K562 (cell line): ENCODE measurements around the gene WRAP53. TPM values are rescaled to one million over a fixed set of nuclear protein-coding genes. Genes with fewer than 3 reads are reported as not detected.

Experiments used
- ETS2 ChIP-seq: IDR thresholded peaks from 2 replicates; pipeline ENCODE4 v1.6.1; 2016; ENCODE audit warnings: borderline replicate concordance, missing genetic modification characterization, mild to moderate bottlenecking, moderate library complexity, missing compliant biosample characterization; ENCODE audit not compliant: poor library complexity, severe bottlenecking
- ETV5 ChIP-seq: sonication (generic); formaldehyde crosslinking; IDR thresholded peaks from 2 replicates; pipeline ENCODE4 v1.4.0; 2020; ENCODE audit warnings: low read depth, mild to moderate bottlenecking, missing genetic modification reagents
- FOXK1 ChIP-seq: sonication (generic); formaldehyde crosslinking; IDR thresholded peaks from 2 replicates; pipeline ENCODE4 v1.8.0; 2022; ENCODE audit warnings: missing genetic modification reagents, mild to moderate bottlenecking, borderline replicate concordance
- HIVEP1 ChIP-seq: fragments of 250-450 bp; sonication (Bioruptor Pico); IDR thresholded peaks from 2 replicates; pipeline ENCODE4 v1.4.0; 2020; ENCODE audit warnings: mild to moderate bottlenecking
- HLTF ChIP-seq: fragments of 450-650 bp; IDR thresholded peaks from 2 replicates; pipeline ENCODE4 v1.6.1; 2016
- HSF4 ChIP-seq: fragments of 250-450 bp; sonication (Bioruptor Pico); IDR thresholded peaks from 2 replicates; pipeline ENCODE4 v2.1.2; 2022; ENCODE audit warnings: mild to moderate bottlenecking, moderate library complexity, borderline replicate concordance
- KAT2B ChIP-seq: IDR thresholded peaks from one replicate; pipeline ENCODE4 v1.6.1; 2012; ENCODE audit warnings: low read depth, mild to moderate bottlenecking, control low read depth, inconsistent platforms, low read length, moderate library complexity
- NCOA6 ChIP-seq: fragments of 450-650 bp; IDR thresholded peaks from 2 replicates; pipeline ENCODE4 v1.6.1; 2017; ENCODE audit warnings: mild to moderate bottlenecking
- NFXL1 ChIP-seq: fragments of 450-650 bp; formaldehyde crosslinking; IDR thresholded peaks from 2 replicates; pipeline ENCODE4 v1.4.0; 2021; ENCODE audit warnings: mild to moderate bottlenecking
- POLR2A ChIP-seq: fragments of 450-650 bp; conservative IDR thresholded peaks from 2 replicates; pipeline ENCODE4 v1.6.1; 2016
- PTTG1 ChIP-seq: fragments of 450-650 bp; IDR thresholded peaks from 2 replicates; pipeline ENCODE4 v1.6.1; 2016; ENCODE audit warnings: low read depth, mild to moderate bottlenecking, missing genetic modification characterization, missing compliant biosample characterization
- PURB ChIP-seq: sonication (generic); formaldehyde crosslinking; IDR thresholded peaks from 2 replicates; pipeline ENCODE4 v1.9.0; 2021; ENCODE audit warnings: low read depth, mild to moderate bottlenecking, missing genetic modification reagents
- SIN3A ChIP-seq, 2 experiments: fragments of 150-350 bp in 1 of 2; IDR thresholded peaks; 2 replicates each; pipeline ENCODE4 v1.6.1; 2011 to 2016; ENCODE audit warnings: borderline replicate concordance in 2 of 2, low read depth in 2 of 2, low read length in 2 of 2, mild to moderate bottlenecking in 2 of 2, moderate library complexity in 2 of 2; ENCODE audit not compliant: control insufficient read depth in 1 of 2
- SMARCA5 ChIP-seq: fragments of 450-650 bp; IDR thresholded peaks from 2 replicates; pipeline ENCODE4 v1.6.1; 2016
- TCF7L2 ChIP-seq: fragments of 150-350 bp; IDR thresholded peaks from 2 replicates; pipeline ENCODE4 v1.6.1; 2016; ENCODE audit warnings: low read depth, mild to moderate bottlenecking, low read length, moderate library complexity
- ZNF445 ChIP-seq: fragments of 250-450 bp; sonication (Bioruptor Pico); IDR thresholded peaks from 2 replicates; pipeline ENCODE4 v1.4.0; 2020; ENCODE audit warnings: low read depth, mild to moderate bottlenecking, moderate library complexity
- ZNF584 ChIP-seq: fragments of 200-800 bp; sonication (Bioruptor generic); IDR thresholded peaks from 2 replicates; pipeline ENCODE4 v1.6.1; 2016; ENCODE audit warnings: low read depth, mild to moderate bottlenecking, missing genetic modification characterization, missing compliant biosample characterization
- ZNF695 ChIP-seq: fragments of 450-650 bp; formaldehyde crosslinking; IDR thresholded peaks from 2 replicates; pipeline ENCODE4 v1.4.0; 2020; ENCODE audit warnings: mild to moderate bottlenecking, moderate library complexity
- ZZZ3 ChIP-seq: fragments of 450-650 bp; IDR thresholded peaks from 2 replicates; pipeline ENCODE4 v1.6.1; 2016; ENCODE audit warnings: antibody characterized with exemption, mild to moderate bottlenecking, moderate library complexity
- polyA plus RNA-seq, 8 experiments: library from polyadenylated mRNA; depleted of rRNA in 4 of 8; stranded (reverse) in 5 of 8; unstranded in 3 of 8; fragments of >200 nt; fragmentation: Nextera tagmentation in 2 of 8; fragmentation: Illumina TruSeq in 1 of 8; extraction: Ambion mirVana in 2 of 8; extraction: Trizol in 1 of 8; gene quantifications; 2 replicates each; pipeline versions ENCODE4 v1.2.1 to v1.2.3, GENCODE V29; 2011 to 2014; ENCODE audit warnings: inconsistent platforms in 1 of 8, missing spikeins in 1 of 8
- total RNA-seq, 7 experiments: library from RNA; depleted of rRNA in 6 of 7; stranded (reverse); fragments of >200 nt in 6 of 7; fragmentation: Illumina TruSeq in 2 of 7; extraction: Trizol in 2 of 7; gene quantifications; 2 replicates each; pipeline versions ENCODE4 v1.2.1 to v1.2.3, GENCODE V29; 2011 to 2021; ENCODE audit warnings: low replicate concordance in 1 of 7
- TF ChIP-seq, protein P1 (sequence below), 2 experiments: IDR thresholded peaks; 2 replicates each; pipeline ENCODE4 v1.6.1; 2011; ENCODE audit warnings: borderline replicate concordance in 1 of 2, control low read depth in 1 of 2, low read depth in 1 of 2, low read length in 1 of 2, mild to moderate bottlenecking in 1 of 2, mixed read lengths in 1 of 2, moderate library complexity in 1 of 2; ENCODE audit not compliant: insufficient read depth in 1 of 2, insufficient read length in 1 of 2, poor library complexity in 1 of 2, severe bottlenecking in 1 of 2; ENCODE audit errors: extremely low read depth in 1 of 2
- TF ChIP-seq, protein P2 (sequence below): fragments of 250-450 bp; sonication (Bioruptor Pico); IDR thresholded peaks from 2 replicates; pipeline ENCODE4 v1.8.0; 2022; ENCODE audit warnings: inconsistent platforms
- TF ChIP-seq, protein P3 (sequence below): fragments of 250-450 bp; sonication (Bioruptor Pico); IDR thresholded peaks from 2 replicates; pipeline ENCODE4 v1.5.0; 2020; ENCODE audit warnings: mild to moderate bottlenecking
- TF ChIP-seq, protein P4 (sequence below): sonication (generic); formaldehyde crosslinking; IDR thresholded peaks from 2 replicates; pipeline ENCODE4 v1.8.0; 2022; ENCODE audit warnings: missing genetic modification reagents, mild to moderate bottlenecking, borderline replicate concordance

WRAP53 gene
- total and polyA plus RNA-seq, 9 of the 15 experiments (the other 6 are each of a cell fraction or from before 2014, with no cell fraction given) = 0.72 to 18.2 (median 13.4) TPM

DNA sequence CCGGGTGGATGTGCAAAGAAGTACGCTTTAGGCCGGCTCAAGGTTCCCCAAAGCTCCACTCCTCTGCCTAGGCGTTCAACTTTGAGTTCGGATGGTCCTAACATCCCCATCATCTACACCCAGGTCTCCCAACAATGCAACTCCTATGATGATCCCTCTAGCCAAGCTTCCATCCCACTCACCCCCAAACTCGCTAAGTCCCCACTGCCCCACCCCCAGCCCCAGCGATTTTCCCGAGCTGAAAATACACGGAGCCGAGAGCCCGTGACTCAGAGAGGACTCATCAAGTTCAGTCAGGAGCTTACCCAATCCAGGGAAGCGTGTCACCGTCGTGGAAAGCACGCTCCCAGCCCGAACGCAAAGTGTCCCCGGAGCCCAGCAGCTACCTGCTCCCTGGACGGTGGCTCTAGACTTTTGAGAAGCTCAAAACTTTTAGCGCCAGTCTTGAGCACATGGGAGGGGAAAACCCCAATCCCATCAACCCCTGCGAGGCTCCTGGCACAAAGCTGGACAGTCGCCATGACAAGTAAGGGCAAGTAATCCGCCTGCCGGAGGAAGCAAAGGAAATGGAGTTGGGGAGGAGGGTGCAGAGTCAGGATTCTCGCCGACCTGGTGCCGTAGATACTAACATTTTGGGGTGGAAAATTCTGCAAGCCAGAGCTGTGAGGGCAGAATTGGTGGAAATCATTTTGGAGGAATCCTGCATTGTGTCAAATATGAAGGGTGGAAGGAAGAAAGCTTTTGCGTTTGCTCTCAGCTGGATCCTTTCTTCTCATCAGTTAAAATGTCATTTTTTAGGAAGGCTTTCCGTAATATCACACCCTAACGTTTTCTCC lies 987 bp upstream of the WRAP53 start, which contains the start of gene TP53 (continued):
- TF ChIP-seq, protein P1, sequence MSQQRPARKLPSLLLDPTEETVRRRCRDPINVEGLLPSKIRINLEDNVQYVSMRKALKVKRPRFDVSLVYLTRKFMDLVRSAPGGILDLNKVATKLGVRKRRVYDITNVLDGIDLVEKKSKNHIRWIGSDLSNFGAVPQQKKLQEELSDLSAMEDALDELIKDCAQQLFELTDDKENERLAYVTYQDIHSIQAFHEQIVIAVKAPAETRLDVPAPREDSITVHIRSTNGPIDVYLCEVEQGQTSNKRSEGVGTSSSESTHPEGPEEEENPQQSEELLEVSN (IDR thresholded peaks at IDR 0.05; ENCODE audit: borderline replicate concordance in 1 of 2, extremely low read depth in 1 of 2, insufficient read depth in 1 of 2, insufficient read length in 1 of 2, low read depth in 1 of 2, low read length in 1 of 2, poor library complexity in 1 of 2, severe bottlenecking in 1 of 2) = peak; percentile 54 to 77
- no peak for TF ChIP-seq ZNF695 (CRISPR knock-in tag)
- TF ChIP-seq KAT2B = no peak
- no peak for TF ChIP-seq SMARCA5
- no peak for TF ChIP-seq NFXL1 (CRISPR knock-in tag)
- no peak for TF ChIP-seq ZNF445 (CRISPR knock-in tag)
- peak; percentile 19; the same call in 1 of the 2 replicates for TF ChIP-seq FOXK1
- TF ChIP-seq HIVEP1 = no peak
- no peak for TF ChIP-seq PTTG1 (tag)
- TF ChIP-seq, protein P2, sequence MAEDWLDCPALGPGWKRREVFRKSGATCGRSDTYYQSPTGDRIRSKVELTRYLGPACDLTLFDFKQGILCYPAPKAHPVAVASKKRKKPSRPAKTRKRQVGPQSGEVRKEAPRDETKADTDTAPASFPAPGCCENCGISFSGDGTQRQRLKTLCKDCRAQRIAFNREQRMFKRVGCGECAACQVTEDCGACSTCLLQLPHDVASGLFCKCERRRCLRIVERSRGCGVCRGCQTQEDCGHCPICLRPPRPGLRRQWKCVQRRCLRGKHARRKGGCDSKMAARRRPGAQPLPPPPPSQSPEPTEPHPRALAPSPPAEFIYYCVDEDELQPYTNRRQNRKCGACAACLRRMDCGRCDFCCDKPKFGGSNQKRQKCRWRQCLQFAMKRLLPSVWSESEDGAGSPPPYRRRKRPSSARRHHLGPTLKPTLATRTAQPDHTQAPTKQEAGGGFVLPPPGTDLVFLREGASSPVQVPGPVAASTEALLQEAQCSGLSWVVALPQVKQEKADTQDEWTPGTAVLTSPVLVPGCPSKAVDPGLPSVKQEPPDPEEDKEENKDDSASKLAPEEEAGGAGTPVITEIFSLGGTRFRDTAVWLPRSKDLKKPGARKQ (CRISPR knock-in tag) = no peak
- TF ChIP-seq PURB (CRISPR knock-in tag) = no peak
- no peak for TF ChIP-seq ZNF584 (CRISPR knock-in tag)
- TF ChIP-seq, protein P3, sequence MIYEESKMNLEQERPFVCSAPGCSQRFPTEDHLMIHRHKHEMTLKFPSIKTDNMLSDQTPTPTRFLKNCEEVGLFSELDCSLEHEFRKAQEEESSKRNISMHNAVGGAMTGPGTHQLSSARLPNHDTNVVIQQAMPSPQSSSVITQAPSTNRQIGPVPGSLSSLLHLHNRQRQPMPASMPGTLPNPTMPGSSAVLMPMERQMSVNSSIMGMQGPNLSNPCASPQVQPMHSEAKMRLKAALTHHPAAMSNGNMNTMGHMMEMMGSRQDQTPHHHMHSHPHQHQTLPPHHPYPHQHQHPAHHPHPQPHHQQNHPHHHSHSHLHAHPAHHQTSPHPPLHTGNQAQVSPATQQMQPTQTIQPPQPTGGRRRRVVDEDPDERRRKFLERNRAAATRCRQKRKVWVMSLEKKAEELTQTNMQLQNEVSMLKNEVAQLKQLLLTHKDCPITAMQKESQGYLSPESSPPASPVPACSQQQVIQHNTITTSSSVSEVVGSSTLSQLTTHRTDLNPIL = no peak
- TF ChIP-seq, protein P4, sequence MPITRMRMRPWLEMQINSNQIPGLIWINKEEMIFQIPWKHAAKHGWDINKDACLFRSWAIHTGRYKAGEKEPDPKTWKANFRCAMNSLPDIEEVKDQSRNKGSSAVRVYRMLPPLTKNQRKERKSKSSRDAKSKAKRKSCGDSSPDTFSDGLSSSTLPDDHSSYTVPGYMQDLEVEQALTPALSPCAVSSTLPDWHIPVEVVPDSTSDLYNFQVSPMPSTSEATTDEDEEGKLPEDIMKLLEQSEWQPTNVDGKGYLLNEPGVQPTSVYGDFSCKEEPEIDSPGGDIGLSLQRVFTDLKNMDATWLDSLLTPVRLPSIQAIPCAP = no peak; the same call in 1 of the 2 replicates
- TF ChIP-seq HLTF = no peak
- TF ChIP-seq ETS2 (tag) = no peak
- TF ChIP-seq ZZZ3 = no peak
- peak; percentile 76 to 81; a peak in 2 of 4 replicates for TF ChIP-seq SIN3A (IDR thresholded peaks at IDR 0.05; ENCODE audit: borderline replicate concordance in 2 of 2, control insufficient read depth in 1 of 2, low read depth in 2 of 2, low read length in 2 of 2)
- TF ChIP-seq ETV5 (CRISPR knock-in tag) = no peak
- peak; percentile 93 for TF ChIP-seq POLR2A
- no peak for TF ChIP-seq HSF4 (CRISPR knock-in tag)
- no peak for TF ChIP-seq NCOA6
- peak; percentile 44; the same call in 1 of the 2 replicates for TF ChIP-seq TCF7L2
